ENCODE results near the gene PDK3.

- TF ChIP-seq CTCF (conservative IDR thresholded peaks at IDR 0.05; ENCODE audit: low read depth, low read length): no peak
- no peak for TF ChIP-seq EZH2 (IDR thresholded peaks at IDR 0.05; ENCODE audit: low read length, unreplicated experiment)
- no peak for TF ChIP-seq EZH2phosphoT487 (IDR thresholded peaks at IDR 0.05; ENCODE audit: borderline replicate concordance, low read length)
These were observed 102.1 kb downstream of the PDK3 start for GRCh38 chrX:24567169-24567568.
